HG03103 (cell line): Measurements from ENCODE around the gene PCDH1.
"Not testable (repeated sequence)": the region's sequence is repeated elsewhere in the genome, so short reads cannot be mapped to it uniquely, and the experiment has no call there.

Experiments used
- ATAC-seq: cut with Tn5 transposase; IDR thresholded peaks from one replicate; pipeline ENCODE4 v1.9.1; 2021; ENCODE audit warnings: low read depth; ENCODE audit not compliant: unreplicated experiment

PCDH1 gene

DNA sequence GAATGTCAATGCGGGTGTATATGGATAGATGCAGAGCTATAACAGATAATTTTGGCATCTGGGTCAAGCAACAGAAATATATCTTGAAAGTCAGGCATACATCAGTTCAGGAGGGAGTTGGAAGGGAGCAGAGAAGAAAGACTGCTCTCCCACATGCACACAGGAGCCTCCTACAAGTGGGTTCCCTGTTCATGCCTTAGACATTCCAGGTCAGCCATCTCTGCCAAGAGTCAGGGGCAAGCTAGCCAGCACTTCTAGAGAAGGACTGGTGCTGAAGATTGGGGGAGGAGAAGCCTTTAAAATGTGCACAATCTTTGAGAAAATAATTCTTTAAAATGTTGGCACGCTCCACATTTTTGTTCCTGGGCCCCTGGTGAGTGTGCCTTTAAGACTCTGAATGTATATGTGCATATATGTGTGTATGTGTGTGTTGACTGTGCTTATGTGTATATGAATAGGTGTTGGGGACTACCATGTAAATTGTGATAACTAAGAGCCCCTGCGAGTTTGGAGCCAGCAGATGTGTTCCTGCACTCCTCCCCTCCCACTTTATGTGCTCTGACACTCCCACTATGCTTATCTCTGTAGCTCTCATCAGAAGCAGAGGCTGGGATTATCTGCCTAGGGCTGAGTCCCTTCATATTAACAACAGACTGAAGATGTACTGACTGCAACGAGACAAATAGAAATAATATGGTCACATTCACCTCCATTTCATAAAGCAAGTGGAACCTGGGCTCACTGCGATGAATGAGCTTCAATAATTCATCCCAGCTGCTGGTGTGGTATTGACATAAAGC lies 24.0 kb upstream of the PCDH1 start:
- ATAC-seq = no peak

DNA sequence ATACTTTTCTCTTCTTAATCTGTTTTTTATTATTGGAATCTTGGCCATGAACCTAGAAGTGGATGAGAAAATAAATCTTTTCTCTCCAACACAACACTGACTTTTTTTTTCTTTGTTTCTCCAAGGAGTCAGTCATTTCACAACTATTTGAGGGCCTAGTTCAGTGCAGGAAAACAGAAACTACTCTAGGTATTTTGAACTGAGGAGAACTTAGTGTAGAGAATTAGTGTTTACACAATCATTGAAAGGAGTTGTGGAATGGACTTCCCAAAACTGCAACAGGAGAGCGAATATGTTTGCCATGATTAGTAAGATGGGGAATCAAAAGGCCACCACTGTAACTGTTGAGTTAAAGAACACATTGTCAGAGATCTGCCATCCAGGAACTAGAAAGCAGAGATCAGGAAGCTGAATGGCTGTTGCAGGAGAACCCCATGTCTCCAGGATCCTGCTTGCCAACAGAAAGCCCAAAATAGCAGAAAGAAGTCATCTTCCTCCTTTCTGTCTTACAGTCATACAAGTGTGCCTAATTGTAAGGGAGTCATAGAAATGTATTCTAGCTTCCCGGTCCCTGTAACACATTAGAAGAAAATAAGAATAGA lies 20.3 kb upstream of the PCDH1 start:
- ATAC-seq = no peak

DNA sequence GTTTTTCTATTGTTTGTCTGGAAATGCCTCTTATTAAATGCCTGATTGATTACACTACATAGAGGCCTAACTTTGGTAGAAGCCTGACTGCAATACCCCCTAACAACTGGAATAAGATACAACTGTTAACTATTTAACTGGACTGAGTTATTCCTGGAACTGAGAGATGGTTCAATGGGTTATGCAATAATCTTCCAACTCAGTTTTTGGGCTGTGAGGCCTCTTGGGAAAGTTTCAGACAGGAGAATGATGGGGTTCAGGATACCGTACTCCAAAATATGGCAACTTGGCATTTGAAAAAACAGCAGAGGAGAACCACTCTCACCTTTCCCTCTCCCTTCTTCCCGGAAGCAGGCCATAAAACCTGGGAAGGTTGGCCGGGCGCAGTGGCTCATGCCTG lies 19.2 kb upstream of the PCDH1 start:
- no peak for ATAC-seq

DNA sequence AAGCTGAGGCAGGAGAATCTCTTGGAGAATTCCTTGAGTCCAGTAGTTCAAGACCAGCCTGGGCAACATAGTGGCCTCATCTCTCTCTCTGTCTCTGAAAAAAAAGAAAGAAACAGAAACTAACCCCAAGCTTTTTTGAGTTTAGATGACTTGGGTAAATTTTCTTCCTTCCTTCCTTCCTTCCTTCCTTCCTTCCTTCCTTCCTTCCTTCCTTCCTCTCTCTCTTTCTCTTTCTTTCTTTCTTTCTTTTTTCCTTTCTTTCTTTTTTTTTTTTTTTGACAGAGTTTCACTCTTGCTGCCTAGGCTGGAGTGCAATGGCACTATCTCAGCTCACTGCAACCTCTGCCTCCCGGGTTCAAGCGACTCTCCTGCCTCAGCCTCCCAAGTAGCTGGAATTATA lies 12.2 kb upstream of the PCDH1 start:
- not testable (repeated sequence) for ATAC-seq

DNA sequence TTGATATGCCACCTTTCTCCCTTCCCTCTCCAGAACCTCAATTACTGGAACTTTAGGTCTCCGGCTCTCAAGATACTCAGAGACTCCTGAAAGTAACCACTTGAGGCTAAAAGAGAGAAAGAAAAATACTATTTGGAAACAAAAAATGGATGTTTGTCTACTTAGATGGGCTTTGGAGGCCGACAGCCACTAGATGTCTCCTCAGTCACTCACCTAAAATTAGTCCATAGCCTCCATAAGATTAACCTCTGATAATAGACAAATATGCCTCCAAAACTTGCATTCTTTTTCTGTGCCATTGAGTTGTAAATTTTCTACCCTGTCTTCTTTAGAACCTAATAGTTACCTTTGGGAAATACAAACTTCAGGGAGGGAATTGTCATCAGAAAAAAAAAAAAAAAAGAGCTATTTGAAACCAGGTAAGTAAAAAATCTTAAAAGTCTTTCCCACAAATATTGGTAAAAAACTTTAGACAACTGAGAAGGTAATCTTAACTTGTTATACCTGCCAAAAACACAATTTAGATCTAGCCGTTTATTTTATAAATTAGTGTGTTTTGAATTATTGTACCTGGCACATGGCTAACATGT lies 11.2 kb upstream of the PCDH1 start:
- no peak for ATAC-seq

DNA sequence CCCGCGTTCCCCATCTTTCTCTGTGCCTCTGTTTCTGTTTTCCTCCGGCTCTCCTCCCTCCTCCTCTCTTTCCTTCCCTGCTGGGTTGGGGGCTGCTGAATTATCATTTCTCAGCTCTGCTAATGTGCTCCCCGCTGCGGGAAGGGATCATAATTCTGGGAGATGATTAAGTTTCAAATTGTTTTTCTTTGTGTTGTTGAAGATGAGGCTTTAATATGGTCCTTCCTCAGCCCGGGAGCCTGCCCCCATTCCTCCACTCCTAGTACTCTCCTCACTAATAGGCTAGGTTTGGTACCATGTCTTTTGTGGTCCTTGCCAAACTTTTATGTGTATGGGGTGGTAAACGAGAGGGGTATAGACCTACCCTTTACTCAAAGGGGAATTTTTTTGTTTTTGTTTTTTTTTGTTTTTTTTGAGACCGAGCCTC lies 5.7 kb upstream of the PCDH1 start:
- no peak for ATAC-seq

DNA sequence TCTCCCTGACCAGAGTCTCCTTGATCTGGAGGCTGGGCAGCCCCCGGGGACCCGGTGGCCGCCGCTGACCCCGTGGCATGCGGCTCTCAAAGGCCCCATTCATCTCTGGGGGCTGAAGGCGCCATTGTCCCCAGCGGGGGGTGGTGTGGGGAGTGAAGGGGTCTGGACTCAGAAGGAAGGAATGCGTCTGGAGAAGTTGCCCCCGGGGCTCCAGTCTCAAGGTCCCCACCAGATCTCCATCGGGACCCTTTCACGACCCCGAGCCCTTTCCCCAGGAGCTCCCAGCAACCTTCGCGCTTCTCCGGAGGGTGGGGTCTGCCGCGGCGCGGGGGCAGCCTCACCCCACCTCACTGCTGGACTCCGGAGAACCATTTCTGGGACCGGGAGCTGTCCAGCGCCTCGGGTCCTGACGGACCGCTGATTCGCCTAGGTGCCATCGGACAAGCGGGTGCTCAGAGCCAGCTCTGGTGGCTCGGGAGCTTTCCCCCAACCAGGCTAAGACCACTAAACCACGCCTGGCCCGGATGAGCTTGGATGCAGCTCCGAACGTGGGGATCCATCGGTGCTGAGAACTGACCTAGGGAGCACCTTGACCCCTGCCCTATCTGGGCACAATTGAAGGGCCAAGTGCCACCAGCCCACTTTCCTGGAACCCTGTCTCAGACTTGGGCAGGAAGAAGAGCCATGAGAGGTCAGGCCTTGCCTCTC lies 5.1 kb upstream of the PCDH1 start:
- ATAC-seq = no peak

DNA sequence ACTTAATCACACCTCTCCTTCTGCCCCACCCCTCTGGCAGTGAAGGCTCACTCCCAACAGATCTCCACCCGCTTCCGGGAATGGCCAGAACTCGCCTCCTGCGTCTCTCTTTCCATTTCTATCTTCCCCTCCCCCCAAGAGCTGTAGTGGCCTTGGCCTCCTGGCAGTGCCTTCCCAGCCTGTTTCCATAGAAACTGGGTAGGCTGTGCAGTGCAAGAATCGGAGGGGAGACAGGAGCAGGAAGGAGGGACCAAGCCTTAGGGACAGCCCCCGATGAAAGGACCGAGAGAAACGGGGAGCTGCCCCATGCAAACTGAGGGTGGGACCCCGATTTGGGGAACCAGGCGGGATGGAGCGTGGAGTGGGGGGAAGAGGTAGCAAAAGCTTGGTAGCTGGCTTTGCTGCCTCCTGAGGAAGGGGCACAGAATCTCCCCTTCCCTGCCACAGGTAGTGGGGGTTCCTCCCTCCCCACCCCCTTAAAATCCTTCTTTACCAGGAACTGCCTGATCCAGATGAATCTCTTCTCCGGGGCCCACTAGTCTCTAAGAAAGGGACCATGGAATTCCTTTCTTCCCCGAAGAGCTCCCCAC lies 4.5 kb upstream of the PCDH1 start:
- no peak for ATAC-seq

DNA sequence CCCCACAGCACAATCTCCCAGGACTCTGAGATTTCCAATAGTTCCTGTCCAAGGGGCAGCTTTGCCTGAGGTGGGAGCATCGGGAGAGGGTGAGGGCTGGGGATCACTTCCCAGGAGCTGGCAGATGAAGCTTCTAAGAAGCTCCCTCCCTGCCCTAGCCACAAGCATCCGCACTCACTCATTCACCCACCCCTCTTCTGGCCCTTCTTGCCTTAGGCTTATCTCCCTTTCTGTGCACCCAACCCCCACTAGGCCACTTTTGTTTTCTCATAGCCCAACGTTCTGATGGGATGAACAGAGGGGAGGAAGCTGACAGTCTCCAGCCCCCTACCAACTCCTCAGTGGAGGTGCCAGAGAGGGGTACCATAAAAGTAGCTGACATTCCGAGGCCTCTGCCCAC lies 3.7 kb upstream of the PCDH1 start:
- ATAC-seq = no peak

DNA sequence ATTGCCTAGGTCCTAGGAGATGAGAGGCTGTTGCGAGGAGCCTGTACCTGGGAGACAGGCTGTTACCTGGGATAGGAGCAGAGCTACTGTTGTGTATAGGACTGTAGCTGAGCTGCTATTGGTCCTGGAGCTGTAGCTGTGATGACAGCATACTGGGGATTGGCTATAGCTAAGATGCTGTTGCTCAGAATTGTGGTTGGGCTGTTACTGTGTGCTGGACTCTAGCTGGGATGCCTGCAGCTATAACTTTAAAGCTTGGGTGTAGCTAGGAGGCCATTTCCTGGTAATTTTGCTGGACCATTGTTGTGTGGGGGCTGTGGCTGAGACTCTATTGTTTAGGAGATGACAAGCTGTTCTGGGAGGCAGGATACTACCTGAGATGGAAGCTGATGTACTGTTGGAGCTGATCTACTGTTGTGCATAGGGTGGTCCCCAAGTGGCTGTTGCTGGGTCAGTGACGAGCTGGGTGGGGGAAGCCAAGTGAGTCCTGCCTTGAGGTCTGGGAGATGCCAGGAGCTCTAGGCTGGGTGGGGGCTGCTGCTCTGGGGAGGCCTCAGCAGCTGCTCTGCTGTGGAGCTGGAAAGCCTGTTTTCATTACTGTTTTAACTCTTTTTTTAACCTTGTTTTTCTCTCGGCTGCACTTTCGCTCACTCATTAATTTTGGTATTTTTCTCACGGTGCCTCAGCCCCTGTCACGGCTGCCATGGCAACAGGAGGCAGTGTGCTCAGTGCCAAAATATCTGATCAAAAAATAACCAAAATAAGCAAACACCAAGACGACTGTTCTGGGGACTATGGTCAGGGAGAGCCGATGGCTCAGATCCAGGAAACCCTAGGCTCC lies 3.0 kb upstream of the PCDH1 start:
- ATAC-seq = no peak

DNA sequence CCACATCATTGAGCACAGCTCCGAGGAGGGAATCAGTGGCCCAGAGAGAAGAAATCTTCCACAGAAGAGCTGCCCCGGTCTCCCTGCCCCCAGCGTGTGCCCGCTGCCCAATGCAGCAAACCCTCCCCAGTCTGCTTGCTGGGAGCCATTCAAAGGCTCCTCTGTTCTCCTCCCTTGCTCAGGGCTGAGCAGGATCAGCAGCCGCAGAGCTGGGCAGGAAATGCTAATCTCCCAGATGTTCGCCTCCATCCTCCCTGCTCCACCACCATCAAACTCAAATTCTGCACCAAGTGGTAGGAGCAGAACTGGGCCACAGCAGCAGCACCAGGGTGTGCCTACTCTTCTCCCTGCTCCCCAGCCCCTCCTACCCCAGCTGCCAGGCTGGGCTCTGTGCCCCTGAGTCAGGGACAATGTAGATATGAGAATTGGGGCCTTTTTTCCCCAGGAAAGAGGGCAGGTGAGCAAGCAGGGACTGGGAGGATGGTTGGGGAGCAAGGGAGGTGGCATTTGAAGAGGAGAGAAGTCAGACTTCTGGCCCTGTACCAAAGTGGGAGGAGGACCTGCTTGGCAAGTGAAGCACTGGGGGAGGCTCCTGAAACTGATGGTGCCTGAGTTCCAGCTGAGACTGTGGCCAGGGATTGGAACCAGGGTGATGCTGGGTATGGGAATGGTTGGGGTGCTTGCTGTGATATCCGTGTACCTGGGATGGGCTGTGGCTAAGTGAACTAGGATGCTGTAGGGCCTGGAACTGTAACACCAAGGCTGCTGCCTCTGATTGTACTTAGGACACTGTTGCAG lies 1.9 kb upstream of the PCDH1 start:
- ATAC-seq = no peak

DNA sequence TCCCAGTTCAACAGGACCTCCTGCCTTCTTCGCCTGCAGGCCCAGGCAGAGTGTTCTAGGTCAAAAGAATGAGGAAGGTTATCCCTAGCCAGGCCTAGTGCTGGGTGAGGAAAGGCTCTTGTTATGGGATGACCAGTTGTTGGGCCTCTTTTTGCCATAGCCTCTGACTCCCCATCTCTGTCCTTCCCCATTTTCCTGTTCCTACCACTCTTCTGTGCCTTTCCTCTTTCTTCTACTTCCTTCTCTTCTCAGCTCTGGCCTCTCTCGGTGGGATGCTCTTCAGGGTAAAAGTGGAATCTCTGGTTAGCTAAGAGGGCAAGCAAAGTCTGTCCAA lies 1.2 kb upstream of the PCDH1 start:
- no peak for ATAC-seq

DNA sequence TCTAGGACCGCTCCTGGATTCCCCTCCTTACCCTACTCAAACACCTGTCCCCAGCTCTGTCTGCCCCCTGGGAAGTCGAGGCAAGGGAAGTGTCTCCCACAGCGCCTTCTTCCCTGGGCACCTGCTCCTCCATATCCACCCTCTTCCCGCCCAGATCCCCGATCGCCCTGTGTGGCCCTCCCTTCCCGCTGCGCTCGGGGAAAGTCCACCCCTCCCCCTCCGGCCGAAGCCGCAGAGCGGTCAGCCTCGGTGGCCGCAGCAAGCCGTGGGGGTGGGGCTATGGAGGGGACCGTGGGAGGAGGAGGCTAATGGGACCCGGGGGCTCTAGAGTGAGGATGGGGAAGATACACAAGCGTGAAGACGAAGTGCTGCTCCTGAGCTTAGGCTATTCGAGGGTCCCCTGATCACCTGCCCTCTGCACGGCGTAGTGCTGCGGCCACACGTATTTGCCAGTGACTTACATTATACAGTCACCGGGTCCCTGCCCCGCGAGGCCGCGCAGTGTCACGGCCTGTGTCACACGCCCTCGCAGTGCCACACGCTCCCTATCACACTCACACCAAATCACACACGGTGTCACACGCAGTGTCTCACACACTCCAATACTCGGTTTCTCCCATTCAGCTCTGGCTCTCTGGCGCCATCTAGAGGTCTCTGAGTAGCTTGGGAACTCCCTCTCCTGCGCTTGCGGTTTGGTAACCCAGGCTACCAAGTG lies 658 bp upstream of the PCDH1 start:
- ATAC-seq = peak; percentile 83

DNA sequence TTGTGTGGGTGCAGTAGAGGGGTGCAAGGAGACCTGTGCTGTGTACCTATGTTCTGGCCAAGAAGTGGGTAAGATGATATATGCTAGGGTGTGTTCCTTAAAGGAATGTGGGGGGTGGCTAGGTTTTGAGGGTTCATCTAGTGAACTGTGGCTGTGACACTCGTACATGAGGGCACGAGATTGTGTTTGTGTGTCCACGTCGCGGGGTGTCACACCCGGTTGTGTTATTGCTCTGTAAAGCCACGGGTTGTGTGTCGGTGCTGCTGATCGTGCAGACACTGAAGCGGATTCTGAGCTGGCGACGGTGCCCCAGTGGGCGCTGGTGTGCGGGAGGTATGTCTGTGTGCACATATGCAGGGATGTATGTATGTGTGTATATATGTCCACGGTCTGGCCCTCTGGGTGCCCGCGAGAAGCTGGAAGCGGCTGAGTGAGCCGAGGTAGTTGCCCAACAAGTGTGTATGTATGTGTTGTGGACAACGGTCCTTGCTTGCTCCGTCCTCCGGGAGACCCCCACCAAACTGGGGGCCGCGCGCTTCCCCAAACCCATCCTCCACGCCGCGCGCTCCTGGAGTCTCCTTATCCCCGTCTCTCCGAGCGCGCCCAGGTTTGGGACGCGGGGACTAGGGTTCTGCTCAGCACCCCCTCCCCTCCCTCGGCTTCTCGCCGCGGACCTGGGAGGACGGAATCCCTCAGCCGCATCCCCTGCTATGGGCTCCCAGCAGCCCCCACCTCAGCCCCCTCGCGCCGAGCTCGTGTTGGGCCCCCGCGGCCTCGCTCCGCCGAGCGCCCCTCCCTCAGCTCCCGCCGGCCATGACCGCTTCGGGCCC lies 639 bp downstream of the PCDH1 start:
- no peak for ATAC-seq

DNA sequence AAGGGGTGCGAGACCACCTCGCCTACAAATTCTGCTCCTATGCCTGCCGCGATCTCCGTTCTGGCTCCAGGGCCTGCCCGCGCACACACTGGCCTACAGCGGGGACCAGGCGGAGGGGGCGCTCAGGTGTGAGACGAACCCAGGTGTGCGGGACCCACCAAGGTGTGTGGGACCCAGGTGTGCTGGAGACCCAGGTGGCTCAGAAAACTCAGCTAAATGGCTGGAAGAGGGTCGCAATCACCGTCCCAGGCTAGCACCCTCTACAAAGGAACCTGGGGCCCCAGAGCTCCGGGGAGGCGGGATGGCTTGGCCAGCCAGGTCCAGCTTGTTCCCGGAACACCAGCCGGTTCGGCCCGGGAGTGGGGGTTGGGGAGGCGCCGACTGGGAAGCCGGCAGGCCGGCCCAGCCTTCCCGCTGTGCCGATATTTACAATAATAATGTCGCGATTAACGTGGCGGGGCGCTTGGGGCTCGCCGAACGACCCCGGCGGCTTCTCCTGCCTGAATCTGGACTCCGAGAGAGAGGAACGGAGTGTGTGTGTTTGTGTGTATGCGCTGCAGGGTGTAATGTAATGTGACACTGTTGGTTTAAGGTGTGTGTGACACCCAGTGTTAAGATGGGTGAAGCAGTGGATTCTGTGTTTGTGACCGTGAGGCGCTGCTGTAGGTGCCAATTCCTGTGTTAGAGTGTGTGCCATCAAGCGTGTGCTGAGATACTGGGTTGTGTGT lies 1.4 kb downstream of the PCDH1 start:
- ATAC-seq = no peak

DNA sequence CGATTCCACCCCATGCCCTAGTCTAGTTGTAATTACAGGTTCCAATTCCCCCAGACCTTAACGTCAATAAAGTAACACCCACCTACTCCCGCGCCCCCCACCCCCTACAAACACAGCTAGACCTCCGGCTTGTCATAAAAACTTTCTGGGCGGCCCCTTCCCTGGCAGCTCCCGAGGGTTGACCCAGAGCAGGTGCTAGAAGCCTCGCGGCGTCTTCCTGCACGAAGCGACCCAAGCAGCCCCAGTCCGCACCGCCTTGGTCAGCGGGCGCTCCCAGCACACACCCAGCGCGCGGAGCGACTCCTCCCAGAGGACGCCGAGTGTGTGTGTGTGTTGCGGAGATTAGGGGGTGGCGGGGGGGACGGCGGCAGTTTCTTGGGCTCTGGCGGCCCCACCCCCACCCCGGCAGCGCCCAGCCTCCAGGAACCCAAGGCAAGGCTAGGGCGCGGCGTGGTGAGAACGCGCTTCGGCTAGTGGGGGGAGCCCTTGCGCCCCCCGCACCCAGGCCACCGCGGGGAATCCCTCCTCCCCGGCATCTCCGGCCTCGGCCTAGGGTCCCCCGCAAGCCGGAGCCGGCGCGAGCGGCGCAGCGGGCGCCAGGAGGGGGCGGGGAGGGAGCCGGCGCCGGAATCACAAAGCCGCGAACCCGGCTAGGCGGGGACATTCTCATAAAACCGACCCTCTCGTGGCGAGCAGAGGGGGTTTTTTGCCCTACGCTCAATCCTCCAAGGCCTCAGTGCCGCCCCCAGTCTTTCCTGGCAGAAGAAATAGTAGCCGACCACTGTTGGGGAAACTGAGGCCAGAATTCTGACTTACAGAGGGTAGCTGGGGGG lies 2.2 kb downstream of the PCDH1 start:
- no peak for ATAC-seq
